SK-N-SH (cell line): ENCODE measurements around the gene FMNL1. TPM values are rescaled to one million over a fixed set of nuclear protein-coding genes. Genes with fewer than 3 reads are reported as not detected.
A peak's percentile ranks its signal among the peaks of the same experiment; 100 is the strongest.

Experiments
- CTCF ChIA-PET: fragments of 300-600, 350-600 bp; formaldehyde crosslinking; extraction: SDS; loops from one replicate; lab custom pipeline; 2021; lab: Yijun Ruan, JAX
- POLR2A ChIA-PET: fragments of 350-600 bp; sonication (Branson Sonifier 250); formaldehyde crosslinking; extraction: SDS; loops from one replicate; lab custom pipeline; 2020; ENCODE audit warnings: antibody characterized with exemption, inconsistent platforms; lab: Yijun Ruan, JAX
- DNase-seq: peaks from one replicate; pipeline ENCODE4 v3.0.0; 2012
- H2AFZ ChIP-seq: fragments of 200-600 bp; sonication (generic); 2 replicates; pipeline ENCODE4 v1.8.1; 2016; ENCODE audit warnings: antibody characterized with exemption, mild to moderate bottlenecking, low read depth
- H3F3A ChIP-seq: fragments of 200-600 bp; sonication (generic); replicated peaks from 2 replicates; pipeline ENCODE3; 2016; ENCODE audit warnings: antibody characterized with exemption, mild to moderate bottlenecking; ENCODE audit not compliant: insufficient read depth
- H3K27ac ChIP-seq, 2 experiments: fragments of 200-500 bp in 1 of 2; fragments of 200-600 bp in 1 of 2; sonication (Bioruptor generic) in 1 of 2; sonication (generic), shearing (Covaris generic) in 1 of 2; 2 replicates each; pipeline versions ENCODE4 v1.5.1 to v1.6.1; 2014 to 2016; ENCODE audit warnings: low read depth in 2 of 2, inconsistent platforms in 1 of 2, low read length in 1 of 2, mild to moderate bottlenecking in 1 of 2, mixed read lengths in 1 of 2
- H3K27me3 ChIP-seq: fragments of 200-600 bp; sonication (generic), shearing (Covaris generic); 2 replicates; pipeline ENCODE4 v1.6.1; 2016; ENCODE audit warnings: mixed run types; ENCODE audit not compliant: insufficient read depth
- H3K36me3 ChIP-seq, 2 experiments: fragments of 200-500 bp in 1 of 2; fragments of 200-600 bp in 1 of 2; sonication (Bioruptor generic) in 1 of 2; sonication (generic) in 1 of 2; replicated peaks in 1 of 2; 2 replicates each; pipeline versions ENCODE3 to v1.5.1; 2014 to 2016; ENCODE audit warnings: low read length in 1 of 2, mild to moderate bottlenecking in 1 of 2; ENCODE audit not compliant: insufficient read depth in 2 of 2, control insufficient read depth in 1 of 2
- H3K4me1 ChIP-seq, 2 experiments: fragments of 200-500 bp in 1 of 2; fragments of 200-600 bp in 1 of 2; sonication (Bioruptor generic) in 1 of 2; sonication (generic), shearing (Covaris generic) in 1 of 2; 2 replicates each; pipeline versions ENCODE4 v1.5.1 to v1.6.1; 2014 to 2016; ENCODE audit warnings: low read depth in 1 of 2, low read length in 1 of 2, mixed run types in 1 of 2; ENCODE audit not compliant: insufficient read depth in 2 of 2, control insufficient read depth in 1 of 2
- H3K4me2 ChIP-seq: fragments of 200-600 bp; sonication (generic), shearing (Covaris generic); 2 replicates; pipeline ENCODE4 v1.6.1; 2017; ENCODE audit warnings: mixed run types
- H3K4me3 ChIP-seq, 2 experiments: fragments of 200-500 bp in 1 of 2; fragments of 200-600 bp in 1 of 2; sonication (Bioruptor generic) in 1 of 2; sonication (generic), shearing (Covaris generic) in 1 of 2; 2 replicates each; pipeline versions ENCODE4 v1.5.1 to v1.8.1; 2014 to 2016; ENCODE audit warnings: low read depth in 2 of 2, inconsistent platforms in 1 of 2, low read length in 1 of 2, mild to moderate bottlenecking in 1 of 2, mixed read lengths in 1 of 2, moderate library complexity in 1 of 2
- H3K79me2 ChIP-seq: fragments of 200-600 bp; sonication (generic); 2 replicates; pipeline ENCODE4 v1.8.1; 2017; ENCODE audit warnings: mild to moderate bottlenecking; ENCODE audit not compliant: insufficient read depth
- H3K9ac ChIP-seq: fragments of 200-600 bp; sonication (generic); 2 replicates; pipeline ENCODE4 v1.6.1; 2017; ENCODE audit warnings: mixed run types
- H3K9me2 ChIP-seq: fragments of 200-600 bp; sonication (generic); 2 replicates; pipeline ENCODE4 v1.6.1; 2017; ENCODE audit warnings: mixed run types
- H3K9me3 ChIP-seq: fragments of 200-600 bp; sonication (generic); 2 replicates; pipeline ENCODE4 v1.6.1; 2017; ENCODE audit warnings: mixed run types, mild to moderate bottlenecking, moderate library complexity
- H4K20me1 ChIP-seq: fragments of 200-600 bp; sonication (generic); 2 replicates; pipeline ENCODE4 v1.6.1; 2017; ENCODE audit warnings: mild to moderate bottlenecking, mixed run types; ENCODE audit not compliant: insufficient read depth
- CTCF ChIP-seq: fragments of 200-600 bp; sonication (generic); IDR thresholded peaks from 2 replicates; pipeline ENCODE4 v1.6.1; 2017; ENCODE audit warnings: antibody characterized with exemption, mild to moderate bottlenecking, moderate library complexity
- EP300 ChIP-seq, 2 experiments: IDR thresholded peaks; 2 replicates each; pipeline versions ENCODE4 v1.4.0 to v1.6.1; 2012; ENCODE audit warnings: borderline replicate concordance in 1 of 2, low read depth in 1 of 2, low read length in 1 of 2
- FOXJ3 ChIP-seq: sonication (generic); formaldehyde crosslinking; IDR thresholded peaks from 2 replicates; pipeline ENCODE4 v1.5.1; 2020; ENCODE audit warnings: mild to moderate bottlenecking, missing genetic modification reagents
- RAD21 ChIP-seq: IDR thresholded peaks from 2 replicates; pipeline ENCODE4 v1.6.1; 2012; ENCODE audit warnings: mild to moderate bottlenecking, low read length
- SMC3 ChIP-seq: IDR thresholded peaks from 2 replicates; pipeline ENCODE4 v1.6.1; 2012; ENCODE audit warnings: low read depth, low read length, improper control_type of control experiment
- TAF1 ChIP-seq: IDR thresholded peaks from 2 replicates; pipeline ENCODE4 v1.6.1; 2012; ENCODE audit warnings: low read depth, mild to moderate bottlenecking, low read length, moderate library complexity, borderline replicate concordance
- WGBS: methylation state at CpG from one replicate; pipeline ENCODE4 v1.1.6; 2017; ENCODE audit warnings: low lambda C conversion rate; 5-methylcytosine and 5-hydroxymethylcytosine counted together
- polyA plus RNA-seq, 3 experiments: library from polyadenylated mRNA; depleted of rRNA; stranded (reverse); fragments of >200 nt; gene quantifications; 2 replicates each; pipeline ENCODE4 v1.2.3, GENCODE V29; 2012
- TF ChIP-seq, protein P1 (sequence below): IDR thresholded peaks from 2 replicates; pipeline ENCODE4 v1.6.1; 2012; ENCODE audit warnings: mild to moderate bottlenecking, low read depth, low read length, moderate library complexity
- TF ChIP-seq, protein P2 (sequence below): IDR thresholded peaks from 2 replicates; pipeline ENCODE4 v1.4.0; 2012; ENCODE audit warnings: low read depth, borderline replicate concordance

The FMNL1 gene
- polyA plus RNA-seq, 1 of the 3 experiments (the other 2 are of a cell fraction), result 2.8 TPM

DNA sequence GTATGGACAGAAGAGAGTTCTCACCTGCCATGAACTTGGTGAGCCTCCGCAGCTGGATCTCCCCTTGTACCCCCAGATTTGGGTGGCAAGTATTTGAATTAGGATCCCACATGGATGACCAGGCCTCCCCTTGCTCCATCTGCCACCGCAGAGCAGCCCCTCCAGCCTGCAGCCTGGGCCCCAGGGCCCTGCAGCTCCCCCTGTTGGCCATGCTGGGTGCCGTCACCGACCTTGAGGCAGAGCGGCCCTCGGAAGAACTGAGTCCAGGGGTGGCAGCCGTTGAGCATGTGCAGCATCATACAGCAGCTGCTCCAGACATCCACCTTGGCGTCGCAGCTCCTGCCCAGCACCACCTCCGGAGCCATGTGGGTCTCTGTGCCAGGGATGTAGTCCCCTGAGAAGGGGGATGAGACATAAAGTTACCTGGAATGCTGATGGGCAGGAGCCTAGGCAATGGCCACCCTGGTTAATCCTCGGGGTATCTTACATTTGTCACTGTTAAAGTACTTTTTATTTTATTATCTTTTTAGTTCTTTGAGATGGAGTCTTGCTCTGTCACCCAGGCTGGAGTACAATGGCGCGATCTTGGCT, 49.2 kb downstream of the FMNL1 start:
- 88% methylated on average over 4 of the region's 13 CpGs for WGBS
- no peaks in the 10 kb centered on the region for H3K9me3 ChIP-seq
- peaks cover 0 to 6% of the 10 kb centered on the region in 2 experiments; a peak in 2 of 4 replicates for H3K4me1 ChIP-seq
- POLR2A ChIA-PET, result no interaction called here
- H3K9me2 ChIP-seq, result no peaks in the 10 kb centered on the region
- H3K79me2 ChIP-seq, result peaks cover 4% of the 10 kb centered on the region; the same call in 1 of the 2 replicates
- H3K4me3 ChIP-seq, result no peak overlapping the region
- peaks cover 62 to 64% of the 10 kb centered on the region in 2 experiments for H3K36me3 ChIP-seq
- H3K27me3 ChIP-seq, result no peaks in the 10 kb centered on the region
- H4K20me1 ChIP-seq, result peaks cover 15% of the 10 kb centered on the region
- CTCF ChIA-PET, result interaction anchor here (0.5 to 3.4 kb wide), 11 partner anchors 16 to 345 kb away, joined by 3 to 15 read pairs (median 4); no protein-coding TSS in a partner anchor
- no peak overlapping the region for H3K27ac ChIP-seq
- H3F3A ChIP-seq, result peaks cover 24% of the 10 kb centered on the region
- no peak for TF ChIP-seq EP300 (IDR thresholded peaks at IDR 0.05; ENCODE audit: borderline replicate concordance in 1 of 2, low read depth in 1 of 2, low read length in 1 of 2)
- TF ChIP-seq SMC3, result peak; percentile 30; the same call in 1 of the 2 replicates
- TF ChIP-seq, protein P1, sequence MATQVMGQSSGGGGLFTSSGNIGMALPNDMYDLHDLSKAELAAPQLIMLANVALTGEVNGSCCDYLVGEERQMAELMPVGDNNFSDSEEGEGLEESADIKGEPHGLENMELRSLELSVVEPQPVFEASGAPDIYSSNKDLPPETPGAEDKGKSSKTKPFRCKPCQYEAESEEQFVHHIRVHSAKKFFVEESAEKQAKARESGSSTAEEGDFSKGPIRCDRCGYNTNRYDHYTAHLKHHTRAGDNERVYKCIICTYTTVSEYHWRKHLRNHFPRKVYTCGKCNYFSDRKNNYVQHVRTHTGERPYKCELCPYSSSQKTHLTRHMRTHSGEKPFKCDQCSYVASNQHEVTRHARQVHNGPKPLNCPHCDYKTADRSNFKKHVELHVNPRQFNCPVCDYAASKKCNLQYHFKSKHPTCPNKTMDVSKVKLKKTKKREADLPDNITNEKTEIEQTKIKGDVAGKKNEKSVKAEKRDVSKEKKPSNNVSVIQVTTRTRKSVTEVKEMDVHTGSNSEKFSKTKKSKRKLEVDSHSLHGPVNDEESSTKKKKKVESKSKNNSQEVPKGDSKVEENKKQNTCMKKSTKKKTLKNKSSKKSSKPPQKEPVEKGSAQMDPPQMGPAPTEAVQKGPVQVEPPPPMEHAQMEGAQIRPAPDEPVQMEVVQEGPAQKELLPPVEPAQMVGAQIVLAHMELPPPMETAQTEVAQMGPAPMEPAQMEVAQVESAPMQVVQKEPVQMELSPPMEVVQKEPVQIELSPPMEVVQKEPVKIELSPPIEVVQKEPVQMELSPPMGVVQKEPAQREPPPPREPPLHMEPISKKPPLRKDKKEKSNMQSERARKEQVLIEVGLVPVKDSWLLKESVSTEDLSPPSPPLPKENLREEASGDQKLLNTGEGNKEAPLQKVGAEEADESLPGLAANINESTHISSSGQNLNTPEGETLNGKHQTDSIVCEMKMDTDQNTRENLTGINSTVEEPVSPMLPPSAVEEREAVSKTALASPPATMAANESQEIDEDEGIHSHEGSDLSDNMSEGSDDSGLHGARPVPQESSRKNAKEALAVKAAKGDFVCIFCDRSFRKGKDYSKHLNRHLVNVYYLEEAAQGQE, result no peak
- peak; percentile 34 for TF ChIP-seq RAD21
- peak; percentile 62 for TF ChIP-seq CTCF
- peak; percentile 68 for DNase-seq
- no peak overlapping the region for H3K9ac ChIP-seq
- no peak overlapping the region for H2AFZ ChIP-seq
- no peak overlapping the region for H3K4me2 ChIP-seq

DNA sequence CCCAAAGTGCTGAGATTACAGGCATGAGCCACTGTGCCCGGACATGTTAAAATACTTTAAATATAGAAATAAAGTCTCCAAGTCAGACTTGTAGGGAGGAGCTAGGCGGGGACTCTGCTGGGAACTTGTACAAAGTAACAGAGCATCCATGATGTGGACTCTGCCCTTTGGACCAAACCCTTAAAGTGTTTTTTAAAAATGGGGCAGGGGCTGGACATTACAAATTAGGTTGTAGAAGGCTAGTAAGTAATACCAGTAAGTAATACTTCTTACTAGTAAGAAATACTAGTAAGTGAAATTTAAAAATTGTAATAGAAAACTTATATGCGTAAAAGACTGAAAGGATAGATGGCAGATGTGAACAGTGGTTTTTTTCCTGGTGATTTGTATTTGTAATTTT, 49.9 kb downstream of the FMNL1 start:
- ChIA-PET POLR2A (no interaction called here), CTCF (interaction anchor here (0.5 to 3.4 kb wide), 10 partner anchors 11 to 345 kb away, joined by 3 to 15 read pairs (median 4); no protein-coding TSS in a partner anchor)
- Histone ChIP-seq H3K27me3 (no peaks in the 10 kb centered on the region), H3K4me3 (no peak overlapping the region), H3F3A (peaks cover 17% of the 10 kb centered on the region), H3K36me3 (peaks cover 57 to 62% of the 10 kb centered on the region in 2 experiments), H2AFZ (no peak overlapping the region), H3K9me2 (no peaks in the 10 kb centered on the region), H3K9me3 (no peaks in the 10 kb centered on the region), H3K4me2 (no peak overlapping the region), H3K79me2 (peaks cover 4% of the 10 kb centered on the region; the same call in 1 of the 2 replicates), H3K4me1 (no peaks in the 10 kb centered on the region), H4K20me1 (0 out of 2 replicates have a peak, but pooled peaks cover 9% of the 10 kb centered on the region), H3K27ac (no peak overlapping the region), H3K9ac (no peak overlapping the region)
- DNase-seq, result no peak
- TF ChIP-seq TAF1 (no peak), FOXJ3 (CRISPR knock-in tag) (no peak), RAD21 (no peak)
- TF ChIP-seq, protein P2, sequence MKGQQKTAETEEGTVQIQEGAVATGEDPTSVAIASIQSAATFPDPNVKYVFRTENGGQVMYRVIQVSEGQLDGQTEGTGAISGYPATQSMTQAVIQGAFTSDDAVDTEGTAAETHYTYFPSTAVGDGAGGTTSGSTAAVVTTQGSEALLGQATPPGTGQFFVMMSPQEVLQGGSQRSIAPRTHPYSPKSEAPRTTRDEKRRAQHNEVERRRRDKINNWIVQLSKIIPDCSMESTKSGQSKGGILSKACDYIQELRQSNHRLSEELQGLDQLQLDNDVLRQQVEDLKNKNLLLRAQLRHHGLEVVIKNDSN, result no peak
- 93% methylated on average over 3 of the region's 3 CpGs for WGBS
